Breast epithelium (tissue), 3 donors: ENCODE measurements around the gene ABTB2.

ENCODE experiments used
- CTCF ChIP-seq, 3 donors: fragments of 450-650 bp; IDR thresholded peaks; one replicate each; pipeline ENCODE4 v1.5.1; 2016 to 2017; ENCODE audit warnings: antibody characterized with exemption in 3 of 3, mild to moderate bottlenecking in 3 of 3, moderate library complexity in 3 of 3
- POLR2A ChIP-seq: fragments of 450-650 bp; IDR thresholded peaks from one replicate; pipeline ENCODE4 v1.6.1; 2016; ENCODE audit warnings: antibody characterized with exemption, mild to moderate bottlenecking, moderate library complexity
- POLR2AphosphoS5 ChIP-seq, 3 donors: sonication (generic); formaldehyde crosslinking; IDR thresholded peaks; one replicate each; pipeline ENCODE4 v1.6.1; 2017; ENCODE audit warnings: antibody characterized with exemption in 3 of 3

GRCh38 chr11:34235189-34235588 lies 122.6 kb downstream of the ABTB2 start:
- TF ChIP-seq POLR2A (no peak), CTCF (IDR thresholded peaks at IDR 0.05) (no peak), POLR2AphosphoS5 (IDR thresholded peaks at IDR 0.05) (no peak)
